OCI-LY3 (cell line): Measurements from ENCODE around the gene P2RX3.

ENCODE experiments used
- H2AFZ ChIP-seq: fragments of 200-600, 300-600 bp; shearing (Covaris generic); 2 replicates; pipeline ENCODE4 v1.6.0; 2014; ENCODE audit warnings: antibody characterized with exemption, low read depth, low read length
- H3K27ac ChIP-seq: fragments of 200-600, 300-600 bp; sonication (generic); 2 replicates; pipeline ENCODE4 v1.5.1; 2014; ENCODE audit warnings: mild to moderate bottlenecking, low read length, moderate library complexity, mixed read lengths
- H3K27me3 ChIP-seq: fragments of 200-600, 300-600 bp; sonication (generic); 2 replicates; pipeline ENCODE4 v1.6.1; 2014; ENCODE audit warnings: low read depth, low read length, mixed read lengths
- H3K36me3 ChIP-seq: fragments of 200-600, 300-600 bp; sonication (generic); replicated peaks from 2 replicates; pipeline ENCODE3; 2014; ENCODE audit warnings: low read depth, low read length, mixed read lengths
- H3K4me1 ChIP-seq: fragments of 300-600, 200-600 bp; sonication (generic); 2 replicates; pipeline ENCODE4 v1.6.1; 2014; ENCODE audit warnings: low read length, mixed read lengths
- H3K4me2 ChIP-seq: fragments of 200-600, 300-600 bp; sonication (generic); 2 replicates; pipeline ENCODE4 v1.6.1; 2014; ENCODE audit warnings: low read length, mixed read lengths
- H3K4me3 ChIP-seq: fragments of 300-600, 200-600 bp; sonication (generic); 2 replicates; pipeline ENCODE4 v1.5.1; 2014; ENCODE audit warnings: antibody characterized with exemption, mild to moderate bottlenecking, low read length, moderate library complexity
- H3K79me2 ChIP-seq: fragments of 300-600, 200-600 bp; shearing (Covaris generic); 2 replicates; pipeline ENCODE4 v1.6.1; 2014; ENCODE audit warnings: mild to moderate bottlenecking, low read length, mixed read lengths
- H3K9ac ChIP-seq: fragments of 300-600, 200-600 bp; shearing (Covaris generic); 2 replicates; pipeline ENCODE4 v1.6.0; 2014; ENCODE audit warnings: mild to moderate bottlenecking, low read length, moderate library complexity
- H3K9me3 ChIP-seq: fragments of 200-600, 300-600 bp; shearing (Covaris generic); 2 replicates; pipeline ENCODE4 v1.6.1; 2014; ENCODE audit warnings: low read length, mixed read lengths; ENCODE audit not compliant: insufficient read depth
- H4K20me1 ChIP-seq: fragments of 200-600, 300-600 bp; sonication (generic); 2 replicates; pipeline ENCODE4 v1.6.1; 2016; ENCODE audit warnings: low read length, mixed read lengths; ENCODE audit not compliant: insufficient read depth
- EZH2phosphoT487 ChIP-seq: fragments of 200-600 bp; shearing (Covaris generic); IDR thresholded peaks from 2 replicates; pipeline ENCODE4 v1.6.1; 2018; ENCODE audit warnings: antibody characterized with exemption, mixed run types, low read depth
- TF ChIP-seq, protein P1 (sequence below): fragments of 200-600, 300-600 bp; sonication (generic); IDR thresholded peaks from 2 replicates; pipeline ENCODE4 v1.5.1; 2014; ENCODE audit warnings: antibody characterized with exemption, low read length, low read depth

The P2RX3 gene

DNA sequence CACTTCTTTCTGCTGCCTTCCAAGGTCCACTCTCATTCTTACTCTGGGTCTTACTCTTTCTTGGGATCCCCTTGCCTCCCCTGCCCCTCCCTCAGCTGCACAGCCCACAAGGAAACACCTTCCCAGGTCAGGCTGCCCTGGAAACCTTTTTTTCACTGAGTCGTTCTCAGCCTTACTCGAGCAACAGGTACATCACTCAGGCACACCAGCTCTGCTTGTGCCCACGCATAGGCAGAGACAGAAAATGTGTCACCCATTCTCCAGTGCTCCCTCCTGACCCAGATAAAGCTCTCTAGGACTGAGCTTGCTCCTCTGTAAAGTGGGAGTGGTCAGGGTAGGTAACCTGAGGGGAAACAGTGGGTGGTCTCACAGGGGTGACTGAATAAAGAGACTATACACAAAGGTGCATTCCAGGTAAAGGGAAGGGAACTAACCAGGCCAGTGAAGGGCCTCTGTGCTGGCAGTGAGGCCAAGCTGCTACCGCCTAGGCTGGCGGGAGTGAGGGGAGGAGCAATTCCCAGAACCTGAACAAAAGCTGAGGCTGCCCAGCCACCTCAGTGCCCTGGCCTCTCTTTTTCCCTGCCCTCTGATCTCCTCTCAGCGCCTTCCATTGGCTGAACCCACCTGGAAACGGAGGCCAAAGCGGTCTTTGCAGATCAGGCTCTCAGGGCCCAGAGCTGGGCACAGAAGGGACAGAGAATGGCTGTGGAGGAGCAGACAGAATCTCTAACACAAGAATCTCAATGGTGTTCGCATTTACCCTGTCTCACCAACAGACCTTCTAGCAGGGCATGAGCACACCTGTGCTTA lies 26.9 kb downstream of the P2RX3 start:
- no peak overlapping the region for H3K27ac ChIP-seq
- H4K20me1 ChIP-seq: no peaks in the 10 kb centered on the region
- peaks cover 14% of the 10 kb centered on the region for H3K4me1 ChIP-seq
- TF ChIP-seq EZH2phosphoT487: no peak
- TF ChIP-seq, protein P1, sequence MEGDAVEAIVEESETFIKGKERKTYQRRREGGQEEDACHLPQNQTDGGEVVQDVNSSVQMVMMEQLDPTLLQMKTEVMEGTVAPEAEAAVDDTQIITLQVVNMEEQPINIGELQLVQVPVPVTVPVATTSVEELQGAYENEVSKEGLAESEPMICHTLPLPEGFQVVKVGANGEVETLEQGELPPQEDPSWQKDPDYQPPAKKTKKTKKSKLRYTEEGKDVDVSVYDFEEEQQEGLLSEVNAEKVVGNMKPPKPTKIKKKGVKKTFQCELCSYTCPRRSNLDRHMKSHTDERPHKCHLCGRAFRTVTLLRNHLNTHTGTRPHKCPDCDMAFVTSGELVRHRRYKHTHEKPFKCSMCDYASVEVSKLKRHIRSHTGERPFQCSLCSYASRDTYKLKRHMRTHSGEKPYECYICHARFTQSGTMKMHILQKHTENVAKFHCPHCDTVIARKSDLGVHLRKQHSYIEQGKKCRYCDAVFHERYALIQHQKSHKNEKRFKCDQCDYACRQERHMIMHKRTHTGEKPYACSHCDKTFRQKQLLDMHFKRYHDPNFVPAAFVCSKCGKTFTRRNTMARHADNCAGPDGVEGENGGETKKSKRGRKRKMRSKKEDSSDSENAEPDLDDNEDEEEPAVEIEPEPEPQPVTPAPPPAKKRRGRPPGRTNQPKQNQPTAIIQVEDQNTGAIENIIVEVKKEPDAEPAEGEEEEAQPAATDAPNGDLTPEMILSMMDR: no peak
- no peak overlapping the region for H3K4me3 ChIP-seq
- no peaks in the 10 kb centered on the region for H3K9me3 ChIP-seq
- H2AFZ ChIP-seq: no peak overlapping the region
- H3K36me3 ChIP-seq: no peaks in the 10 kb centered on the region
- H3K27me3 ChIP-seq: no peaks in the 10 kb centered on the region
- H3K4me2 ChIP-seq: no peak overlapping the region
- H3K79me2 ChIP-seq: no peaks in the 10 kb centered on the region
- H3K9ac ChIP-seq: no peak overlapping the region

DNA sequence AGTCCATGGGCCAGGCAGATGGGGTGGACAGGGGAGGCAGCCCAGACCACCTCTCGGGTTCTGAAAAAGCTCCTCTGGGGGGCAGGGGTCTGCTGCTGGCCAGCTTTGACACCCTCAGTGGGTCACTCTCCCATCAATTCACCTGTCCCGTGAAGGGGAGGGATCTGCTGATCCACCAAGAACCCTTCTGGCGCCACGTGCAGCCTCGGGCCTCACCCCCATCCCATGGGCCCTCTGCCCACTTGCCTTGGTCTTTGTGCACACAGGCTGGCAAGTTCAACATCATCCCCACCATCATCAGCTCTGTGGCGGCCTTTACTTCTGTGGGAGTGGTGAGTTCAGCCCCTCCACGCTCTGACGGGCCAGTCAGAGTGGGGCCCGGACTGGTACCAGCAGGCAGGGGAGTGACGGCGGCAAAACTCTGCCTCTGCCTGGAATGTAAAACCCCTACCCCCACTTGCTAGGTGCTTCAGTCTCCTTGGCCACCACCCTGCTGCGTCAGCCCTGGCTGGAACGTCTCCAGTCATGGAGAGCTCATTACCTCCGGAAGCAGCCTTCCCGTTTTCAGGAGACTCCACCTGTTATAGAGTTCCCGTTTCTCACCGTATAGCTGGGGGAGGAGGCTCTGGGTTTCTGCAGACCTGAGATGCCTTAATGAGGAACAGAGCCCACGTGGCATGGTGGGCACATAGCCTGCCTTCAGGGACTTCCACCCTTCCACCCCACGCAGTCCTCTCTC lies 30.1 kb downstream of the P2RX3 start:
- TF ChIP-seq, protein P1: no peak
- TF ChIP-seq EZH2phosphoT487: no peak
- Histone ChIP-seq H3K4me1 (peaks cover 38% of the 10 kb centered on the region), H3K4me3 (no peak overlapping the region), H4K20me1 (no peaks in the 10 kb centered on the region), H3K9me3 (no peaks in the 10 kb centered on the region), H2AFZ (no peak overlapping the region), H3K4me2 (no peak overlapping the region), H3K36me3 (no peaks in the 10 kb centered on the region), H3K9ac (no peak overlapping the region), H3K79me2 (no peaks in the 10 kb centered on the region), H3K27ac (no peak overlapping the region), H3K27me3 (no peaks in the 10 kb centered on the region)

DNA sequence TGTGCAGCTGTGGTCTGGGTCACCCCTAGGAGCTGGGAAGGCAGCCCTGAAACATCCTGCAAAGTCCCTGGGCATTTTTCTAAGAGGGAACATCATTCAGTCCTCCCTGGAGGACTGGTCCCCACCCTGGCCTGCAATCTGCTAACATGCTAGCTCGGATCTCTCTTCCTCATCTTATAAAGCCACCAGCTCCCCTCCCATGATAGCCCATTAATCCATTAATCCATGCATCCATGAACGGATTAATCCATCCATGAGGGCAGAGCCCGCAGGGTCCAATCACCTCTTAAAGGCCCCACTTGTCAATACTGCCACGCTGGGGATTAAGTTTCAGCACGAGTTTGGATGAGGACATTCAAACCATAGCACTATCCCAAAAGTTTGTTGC lies 30.7 kb downstream of the P2RX3 start:
- Histone ChIP-seq H3K4me2 (no peak overlapping the region), H3K27ac (no peak overlapping the region), H2AFZ (no peak overlapping the region), H4K20me1 (no peaks in the 10 kb centered on the region), H3K27me3 (no peaks in the 10 kb centered on the region), H3K4me3 (no peak overlapping the region), H3K9ac (no peak overlapping the region), H3K79me2 (no peaks in the 10 kb centered on the region), H3K36me3 (no peaks in the 10 kb centered on the region), H3K4me1 (peaks cover 38% of the 10 kb centered on the region), H3K9me3 (no peaks in the 10 kb centered on the region)
- TF ChIP-seq, protein P1: no peak

DNA sequence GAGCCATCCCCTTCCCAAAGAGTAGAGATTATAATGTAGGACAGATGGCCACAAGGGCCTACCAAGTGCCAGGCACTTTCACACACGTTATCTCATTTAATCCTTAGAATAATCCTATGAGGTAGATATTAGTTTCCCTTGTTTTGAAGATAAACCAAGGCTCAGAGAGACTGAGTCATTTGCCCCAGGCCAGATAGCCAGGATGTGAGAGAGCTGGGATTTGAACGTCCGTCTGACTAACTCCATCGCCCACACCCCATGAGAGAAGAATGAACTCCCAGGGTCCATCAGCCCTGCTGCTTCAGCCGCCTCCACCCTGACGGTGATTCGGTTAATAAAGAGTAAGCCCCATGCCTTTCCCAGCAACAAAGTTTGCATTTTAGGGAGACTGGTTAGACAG lies 32.1 kb downstream of the P2RX3 start:
- peaks cover 44% of the 10 kb centered on the region for H3K4me1 ChIP-seq
- no peak overlapping the region for H3K27ac ChIP-seq
- H3K36me3 ChIP-seq: no peaks in the 10 kb centered on the region
- no peaks in the 10 kb centered on the region for H3K9me3 ChIP-seq
- H4K20me1 ChIP-seq: no peaks in the 10 kb centered on the region
- no peak overlapping the region for H3K4me3 ChIP-seq
- no peak for TF ChIP-seq EZH2phosphoT487
- TF ChIP-seq, protein P1: no peak
- H3K4me2 ChIP-seq: no peak overlapping the region
- no peak overlapping the region for H3K9ac ChIP-seq
- no peaks in the 10 kb centered on the region for H3K79me2 ChIP-seq
- H2AFZ ChIP-seq: no peak overlapping the region
- H3K27me3 ChIP-seq: no peaks in the 10 kb centered on the region
